ENCODE measurements around the gene SMU1. TPM values are rescaled to one million over a fixed set of nuclear protein-coding genes. Genes with fewer than 3 reads are reported as not detected.

Gene SMU1
- total RNA-seq, 1 experiment from 2014 or later, result 17.0 TPM

- H3K27ac ChIP-seq, result no peak overlapping the region
- H3K4me1 ChIP-seq (replicated peaks), result peaks cover 7% of the 10 kb centered on the region
- peaks cover 6% of the 10 kb centered on the region; the same call in 1 of the 2 replicates for H3K36me3 ChIP-seq
- H3K27me3 ChIP-seq (replicated peaks), result no peaks in the 10 kb centered on the region
- no peak for DNase-seq (ENCODE audit: low read depth in 1 of 2, low spot score in 2 of 2)
- no peak overlapping the region for H3K4me3 ChIP-seq
- H3K9me3 ChIP-seq (replicated peaks), result no peaks in the 10 kb centered on the region
These were observed 30.4 kb downstream of the SMU1 start for GRCh38 chr9:33046061-33046460.

GRCh38 chr9:33044677-33045282 lies 31.7 kb downstream of the SMU1 start:
- Histone ChIP-seq H3K4me3 (peak overlapping the region; percentile 49), H3K27me3 (replicated peaks) (no peaks in the 10 kb centered on the region), H3K4me1 (replicated peaks) (peaks cover 7% of the 10 kb centered on the region), H3K36me3 (peaks cover 6% of the 10 kb centered on the region), H3K27ac (peak overlapping the region; percentile 81), H3K9me3 (replicated peaks) (no peaks in the 10 kb centered on the region)
- DNase-seq (ENCODE audit: low read depth in 1 of 2, low spot score in 2 of 2), result no peak

- Histone ChIP-seq H3K4me3 (peak overlapping the region; percentile 49), H3K27ac (peak overlapping the region; percentile 81), H3K4me1 (replicated peaks) (peaks cover 7% of the 10 kb centered on the region), H3K9me3 (replicated peaks) (no peaks in the 10 kb centered on the region), H3K36me3 (peaks cover 6% of the 10 kb centered on the region), H3K27me3 (replicated peaks) (no peaks in the 10 kb centered on the region)
- peak; percentile 78 for DNase-seq (ENCODE audit: low read depth in 1 of 2, low spot score in 2 of 2)
These were observed 32.3 kb downstream of the SMU1 start for GRCh38 chr9:33044162-33044673.

GRCh38 chr9:33043671-33044070 lies 32.8 kb downstream of the SMU1 start:
- Histone ChIP-seq H3K27me3 (replicated peaks) (no peaks in the 10 kb centered on the region), H3K36me3 (peaks cover 6% of the 10 kb centered on the region), H3K27ac (peak overlapping the region; percentile 81), H3K9me3 (replicated peaks) (no peaks in the 10 kb centered on the region), H3K4me3 (peak overlapping the region; percentile 49), H3K4me1 (replicated peaks) (peaks cover 7% of the 10 kb centered on the region)
- DNase-seq (ENCODE audit: low read depth in 1 of 2, low spot score in 2 of 2), result no peak

GRCh38 chr9:33042473-33042872 lies 34.0 kb downstream of the SMU1 start:
- Histone ChIP-seq H3K36me3 (peaks cover 14% of the 10 kb centered on the region), H3K27ac (no peak overlapping the region), H3K4me1 (replicated peaks) (peaks cover 7% of the 10 kb centered on the region), H3K4me3 (no peak overlapping the region), H3K9me3 (replicated peaks) (no peaks in the 10 kb centered on the region), H3K27me3 (replicated peaks) (no peaks in the 10 kb centered on the region)
- DNase-seq (ENCODE audit: low read depth in 1 of 2, low spot score in 2 of 2), result no peak

- H3K36me3 ChIP-seq, result peaks cover 21% of the 10 kb centered on the region
- peaks cover 7% of the 10 kb centered on the region for H3K4me1 ChIP-seq (replicated peaks)
- no peaks in the 10 kb centered on the region for H3K27me3 ChIP-seq (replicated peaks)
- no peak for DNase-seq (ENCODE audit: low read depth in 1 of 2, low spot score in 2 of 2)
- H3K9me3 ChIP-seq (replicated peaks), result no peaks in the 10 kb centered on the region
- no peak overlapping the region for H3K4me3 ChIP-seq
- no peak overlapping the region for H3K27ac ChIP-seq
These were observed 34.9 kb downstream of the SMU1 start for GRCh38 chr9:33041432-33042188.

- DNase-seq (ENCODE audit: low read depth in 1 of 2, low spot score in 2 of 2), result no peak
- peaks cover 28% of the 10 kb centered on the region for H3K36me3 ChIP-seq
- H3K27ac ChIP-seq, result no peak overlapping the region
- H3K4me3 ChIP-seq, result no peak overlapping the region
- H3K27me3 ChIP-seq (replicated peaks), result no peaks in the 10 kb centered on the region
- H3K4me1 ChIP-seq (replicated peaks), result peaks cover 7% of the 10 kb centered on the region
- no peaks in the 10 kb centered on the region for H3K9me3 ChIP-seq (replicated peaks)
These were observed 35.6 kb downstream of the SMU1 start for GRCh38 chr9:33040792-33041431.

- H3K36me3 ChIP-seq, result peaks cover 89% of the 10 kb centered on the region
- H3K4me1 ChIP-seq (replicated peaks), result no peaks in the 10 kb centered on the region
- H3K9me3 ChIP-seq (replicated peaks), result no peaks in the 10 kb centered on the region
- no peak overlapping the region for H3K4me3 ChIP-seq
- H3K27ac ChIP-seq, result no peak overlapping the region
- H3K27me3 ChIP-seq (replicated peaks), result no peaks in the 10 kb centered on the region
- no peak for DNase-seq (ENCODE audit: low read depth in 1 of 2, low spot score in 2 of 2)
These were observed 43.6 kb downstream of the SMU1 start for GRCh38 chr9:33032865-33033264.

GRCh38 chr9:33032292-33032691 lies 44.2 kb downstream of the SMU1 start:
- Histone ChIP-seq H3K4me3 (no peak overlapping the region), H3K4me1 (replicated peaks) (no peaks in the 10 kb centered on the region), H3K36me3 (peaks cover 91% of the 10 kb centered on the region), H3K9me3 (replicated peaks) (no peaks in the 10 kb centered on the region), H3K27ac (no peak overlapping the region), H3K27me3 (replicated peaks) (no peaks in the 10 kb centered on the region)
- no peak for DNase-seq (ENCODE audit: low read depth in 1 of 2, low spot score in 2 of 2)

GRCh38 chr9:33030285-33030684 lies 46.2 kb downstream of the SMU1 start:
- no peaks in the 10 kb centered on the region for H3K4me1 ChIP-seq (replicated peaks)
- no peaks in the 10 kb centered on the region for H3K27me3 ChIP-seq (replicated peaks)
- H3K27ac ChIP-seq, result no peak overlapping the region
- no peaks in the 10 kb centered on the region for H3K9me3 ChIP-seq (replicated peaks)
- DNase-seq (ENCODE audit: low read depth in 1 of 2, low spot score in 2 of 2), result no peak
- peaks cover 91% of the 10 kb centered on the region for H3K36me3 ChIP-seq
- H3K4me3 ChIP-seq, result no peak overlapping the region

- no peak overlapping the region for H3K27ac ChIP-seq
- H3K36me3 ChIP-seq, result peaks cover 86% of the 10 kb centered on the region
- no peak overlapping the region for H3K4me3 ChIP-seq
- H3K9me3 ChIP-seq (replicated peaks), result no peaks in the 10 kb centered on the region
- H3K27me3 ChIP-seq (replicated peaks), result no peaks in the 10 kb centered on the region
- peaks cover 1% of the 10 kb centered on the region for H3K4me1 ChIP-seq (replicated peaks)
- no peak for DNase-seq (ENCODE audit: low read depth in 1 of 2, low spot score in 2 of 2)
These were observed 47.2 kb downstream of the SMU1 start for GRCh38 chr9:33029231-33029786.

GRCh38 chr9:33025572-33026342 lies 50.7 kb downstream of the SMU1 start:
- peak overlapping the region; percentile 97 for H3K4me3 ChIP-seq
- peak overlapping the region; percentile 97 for H3K27ac ChIP-seq
- no peaks in the 10 kb centered on the region for H3K27me3 ChIP-seq (replicated peaks)
- peak; percentile 42 to 51 for DNase-seq (ENCODE audit: low read depth in 1 of 2, low spot score in 2 of 2)
- peaks cover 5% of the 10 kb centered on the region for H3K4me1 ChIP-seq (replicated peaks)
- H3K9me3 ChIP-seq (replicated peaks), result no peaks in the 10 kb centered on the region
- peaks cover 55% of the 10 kb centered on the region for H3K36me3 ChIP-seq

- Histone ChIP-seq H3K9me3 (replicated peaks) (no peaks in the 10 kb centered on the region), H3K27ac (peak within 1 kb of the TSS; percentile 97), H3K27me3 (replicated peaks) (no peaks in the 10 kb centered on the region), H3K4me3 (peak within 1 kb of the TSS; percentile 97), H3K36me3 (peaks cover 49% of the 10 kb centered on the region), H3K4me1 (replicated peaks) (peaks cover 5% of the 10 kb centered on the region)
- DNase-seq (ENCODE audit: low read depth in 1 of 2, low spot score in 2 of 2), result peak; percentile 83 to 88
These were observed 51.4 kb downstream of the SMU1 start, which contains the start of gene DNAJA1 for GRCh38 chr9:33024966-33025571. Gene DNAJA1 (plus strand): TSS chr9:33025273. CDS start chr9:33026485, 1,212 bp downstream.
